OCI-LY7 (cell line): ENCODE data around the gene TIMP3. TPM values are rescaled to one million over a fixed set of nuclear protein-coding genes. Genes with fewer than 3 reads are reported as not detected.

ENCODE experiments used
- Bru-seq: library from RNA; stranded (reverse); fragments of 400-500 nt; gene quantifications from one replicate; lab custom pipeline; 2021; lab: Mats Ljungman, UMichigan
- BruChase-seq, 2 experiments: library from RNA; stranded (reverse); fragments of 400-500 nt; gene quantifications; one replicate each; lab custom pipeline; 2021; lab: Mats Ljungman, UMichigan
- BruUV-seq: library from RNA; stranded (reverse); fragments of 400-500 nt; replicated peaks from 2 replicates; lab custom pipeline; 2021; lab: Mats Ljungman, UMichigan
- CTCF ChIA-PET: fragments of 300-600 bp; sonication (Branson Sonifier 250); formaldehyde crosslinking; loops from one replicate; lab custom pipeline; 2022; ENCODE audit warnings: antibody characterized with exemption; ENCODE audit not compliant: unreplicated experiment; lab: Charles Lee
- POLR2A ChIA-PET: fragments of 300-600 bp; sonication (Branson Sonifier 250); formaldehyde crosslinking; loops from one replicate; lab custom pipeline; 2022; ENCODE audit warnings: antibody characterized with exemption; lab: Charles Lee
- DNase-seq: peaks from one replicate; pipeline ENCODE4 v3.0.0-alpha.2; 2015; ENCODE audit warnings: low spot score
- H2AFZ ChIP-seq: fragments of 200-600 bp; sonication (generic), shearing (Covaris generic); 2 replicates; pipeline ENCODE4 v1.6.1; 2014; ENCODE audit warnings: mild to moderate bottlenecking, antibody characterized with exemption, low read length, moderate library complexity
- H3K27ac ChIP-seq: fragments of 200-600 bp; sonication (generic); 2 replicates; pipeline ENCODE4 v1.5.1; 2014; ENCODE audit warnings: mixed run types, low read depth, mild to moderate bottlenecking, moderate library complexity, low read length, inconsistent platforms; ENCODE audit not compliant: poor library complexity, severe bottlenecking
- H3K36me3 ChIP-seq: fragments of 200-600 bp; sonication (generic); 2 replicates; pipeline ENCODE4 v1.6.1; 2014; ENCODE audit warnings: mild to moderate bottlenecking, antibody characterized with exemption, low read length, moderate library complexity, mixed read lengths; ENCODE audit not compliant: insufficient read depth
- H3K4me1 ChIP-seq: fragments of 200-600 bp; sonication (generic); 2 replicates; pipeline ENCODE4 v1.5.1; 2014; ENCODE audit warnings: mild to moderate bottlenecking, low read length; ENCODE audit not compliant: insufficient read depth, poor library complexity, severe bottlenecking
- H3K4me2 ChIP-seq: fragments of 200-600 bp; sonication (generic); 2 replicates; pipeline ENCODE4 v1.6.1; 2014; ENCODE audit warnings: mild to moderate bottlenecking, low read length
- H3K4me3 ChIP-seq: fragments of 200-600 bp; sonication (generic); 2 replicates; pipeline ENCODE4 v1.5.1; 2014; ENCODE audit warnings: mild to moderate bottlenecking, low read depth, low read length; ENCODE audit not compliant: poor library complexity, severe bottlenecking
- H3K79me2 ChIP-seq: fragments of 200-600 bp; sonication (generic); 2 replicates; pipeline ENCODE4 v1.6.1; 2016; ENCODE audit warnings: low read depth, mild to moderate bottlenecking, low read length, moderate library complexity, mixed read lengths; ENCODE audit not compliant: insufficient read depth
- H3K9me2 ChIP-seq: fragments of 200-600 bp; sonication (generic); 2 replicates; pipeline ENCODE4 v1.6.1; 2016; ENCODE audit warnings: mild to moderate bottlenecking, low read length, mixed read lengths; ENCODE audit not compliant: insufficient read depth
- H3K9me3 ChIP-seq: fragments of 200-600 bp; sonication (generic); 2 replicates; pipeline ENCODE4 v1.6.1; 2014; ENCODE audit warnings: mild to moderate bottlenecking, mixed run types, low read length, mixed read lengths
- H4K20me1 ChIP-seq: fragments of 200-600 bp; sonication (generic); 2 replicates; pipeline ENCODE4 v1.6.1; 2014; ENCODE audit warnings: mild to moderate bottlenecking, antibody characterized with exemption, low read length, moderate library complexity, mixed read lengths; ENCODE audit not compliant: insufficient read depth
- CTCF ChIP-seq: fragments of 200-600 bp; sonication (generic); conservative IDR thresholded peaks from 2 replicates; pipeline ENCODE4 v1.5.1; 2014; ENCODE audit warnings: mild to moderate bottlenecking, antibody characterized with exemption, low read length, moderate library complexity, mixed read lengths
- EZH2phosphoT487 ChIP-seq: fragments of 200-600 bp; sonication (generic); IDR thresholded peaks from 2 replicates; pipeline ENCODE4 v1.6.1; 2018; ENCODE audit warnings: low read depth, borderline replicate concordance, mild to moderate bottlenecking, mixed run types, antibody characterized with exemption, low read length, moderate library complexity, mixed read lengths
- intact Hi-C: fragments of 100-400 bp; cut with micrococcal nuclease; formaldehyde crosslinking; loops from one replicate; pipeline ENCODE4 v1.10.0; 2022; ENCODE audit not compliant: unreplicated experiment
- long read RNA-seq: library from polyadenylated mRNA; stranded (forward); transcript quantifications from one replicate; pipeline ENCODE4 v2.0.0, GENCODE V29; 2022
- total RNA-seq, 2 experiments: library from RNA; depleted of rRNA in 1 of 2; stranded (reverse); fragments of >200 nt in 1 of 2; shearing (Covaris generic) in 1 of 2; gene quantifications; 2 replicates each; pipeline ENCODE4 v1.2.3, GENCODE V29; 2014 to 2022

The TIMP3 gene
- total RNA-seq (2014; rRNA removed; shearing (Covaris generic)) (not detected in 2 replicates), total RNA-seq (2022) (not detected in 2 replicates), Bru-seq, nascent RNA (percentile 11 among the genes with signal in this experiment), BruChase-seq, experiment 1, labeled RNA remaining after a 6-hour chase (percentile 5 among the genes with signal in this experiment), BruChase-seq, experiment 2, labeled RNA remaining after a 2-hour chase (percentile 12 among the genes with signal in this experiment)
- long read RNA-seq, partial matches to known transcripts = 0 of 1 reads
- long read RNA-seq, other reads (novel, unspliced or antisense) = 1 of 1 reads

GRCh38 chr22:32801537-32802236, at the start of gene TIMP3:
Gene TIMP3, plus strand, starts transcription at chr22:32801705. Its CDS starts 297 bp downstream, at chr22:32802002.
- Histone ChIP-seq H3K4me1 (no peaks in the 10 kb centered on the region), H3K4me3 (no peak within 1 kb of the TSS), H3K9me3 (no peaks in the 10 kb centered on the region), H3K4me2 (no peak within 1 kb of the TSS), H2AFZ (no peak within 1 kb of the TSS), H3K27ac (no peak within 1 kb of the TSS), H3K79me2 (no peaks in the 10 kb centered on the region), H4K20me1 (no peaks in the 10 kb centered on the region), H3K9me2 (no peaks in the 10 kb centered on the region), H3K36me3 (no peaks in the 10 kb centered on the region)
- intact Hi-C loops = no loop called here
- DNase-seq = no peak
- CTCF ChIA-PET = no interaction called here
- BruUV-seq = no TSS peak
- POLR2A ChIA-PET = no interaction called here
- TF ChIP-seq CTCF = no peak
- no peak for TF ChIP-seq EZH2phosphoT487

- no peak for DNase-seq
- ChIA-PET POLR2A (no interaction called here), CTCF (no interaction called here)
- Histone ChIP-seq H4K20me1 (no peaks in the 10 kb centered on the region), H3K36me3 (no peaks in the 10 kb centered on the region), H3K27ac (no peak overlapping the region), H3K9me3 (no peaks in the 10 kb centered on the region), H3K4me2 (no peak overlapping the region), H3K4me3 (no peak overlapping the region), H3K9me2 (no peaks in the 10 kb centered on the region), H2AFZ (no peak overlapping the region), H3K4me1 (no peaks in the 10 kb centered on the region), H3K79me2 (no peaks in the 10 kb centered on the region)
- intact Hi-C loops = no loop called here
- TF ChIP-seq EZH2phosphoT487 = no peak
- no TSS peak for BruUV-seq
Observed at GRCh38 chr22:32752326-32752725, 49.2 kb upstream of the TIMP3 start.

- H4K20me1 ChIP-seq = no peaks in the 10 kb centered on the region
- BruUV-seq = no TSS peak
- no peak overlapping the region for H2AFZ ChIP-seq
- no peaks in the 10 kb centered on the region for H3K9me2 ChIP-seq
- no peak overlapping the region for H3K4me3 ChIP-seq
- H3K27ac ChIP-seq = no peak overlapping the region
- H3K36me3 ChIP-seq = no peaks in the 10 kb centered on the region
- no peaks in the 10 kb centered on the region for H3K79me2 ChIP-seq
- no peaks in the 10 kb centered on the region for H3K9me3 ChIP-seq
- ChIA-PET CTCF (no interaction called here), POLR2A (no interaction called here)
- intact Hi-C loops = no loop called here
- TF ChIP-seq EZH2phosphoT487 (no peak), CTCF (no peak)
- H3K4me2 ChIP-seq = no peak overlapping the region
- DNase-seq = no peak
- H3K4me1 ChIP-seq = no peaks in the 10 kb centered on the region
Observed at GRCh38 chr22:32752816-32753520, 48.5 kb upstream of the TIMP3 start.
